CD4-positive, CD25-positive, alpha-beta regulatory T cell (primary cell): ENCODE measurements around the gene ZNF93. TPM values are rescaled to one million over a fixed set of nuclear protein-coding genes. Genes with fewer than 3 reads are reported as not detected.
"Not testable (repeated sequence)": the region's sequence is repeated elsewhere in the genome, so short reads cannot be mapped to it uniquely, and the experiment has no call there.

ENCODE experiments used
- ATAC-seq, 2 donors: fragments of 150-1000 bp; cut with Tn5 transposase; one replicate each; pipeline ENCODE4 v1.10.0; 2021; ENCODE audit warnings: low read depth in 2 of 2, moderate number of reproducible peaks in 2 of 2, moderate library complexity in 1 of 2
- DNase-seq, 3 donors: peaks; one replicate each; pipeline versions ENCODE4 v3.0.0 to v3.0.0-alpha.2; 2012 to 2022; ENCODE audit warnings: mixed read lengths in 1 of 3
- H3K27ac ChIP-seq: one replicate; pipeline ENCODE4 v1.7.0; 2013; ENCODE audit warnings: mild to moderate bottlenecking, low read length; ENCODE audit not compliant: insufficient read depth, poor library complexity, severe bottlenecking
- H3K27me3 ChIP-seq: one replicate; pipeline ENCODE4 v1.7.0; 2013; ENCODE audit warnings: low read length; ENCODE audit not compliant: control insufficient read depth, insufficient read depth
- H3K36me3 ChIP-seq: one replicate; pipeline ENCODE4 v1.7.0; 2013; ENCODE audit warnings: mild to moderate bottlenecking, low read length, moderate library complexity; ENCODE audit not compliant: control insufficient read depth, insufficient read depth
- H3K4me1 ChIP-seq: 2 replicates; pipeline ENCODE4 v1.7.0; 2013; ENCODE audit warnings: mild to moderate bottlenecking, low read length; ENCODE audit not compliant: insufficient read depth, control insufficient read depth, poor library complexity, severe bottlenecking
- H3K4me3 ChIP-seq: one replicate; pipeline ENCODE4 v1.7.0; 2013; ENCODE audit warnings: low read depth, mild to moderate bottlenecking, low read length, moderate library complexity
- H3K9me3 ChIP-seq, 2 experiments: 1 replicate in 1 of 2; 2 replicates in 1 of 2; pipeline ENCODE4 v1.7.0; 2013; ENCODE audit warnings: low read length in 2 of 2, mild to moderate bottlenecking in 1 of 2, moderate library complexity in 1 of 2; ENCODE audit not compliant: control insufficient read depth in 2 of 2
- H3K27ac Mint-ChIP-seq, 3 donors: one replicate each; pipeline ENCODE4 v1.8.0; 2020 to 2022; ENCODE audit warnings: mild to moderate bottlenecking in 3 of 3, mixed read lengths in 3 of 3, moderate library complexity in 2 of 3
- H3K27me3 Mint-ChIP-seq: one replicate; pipeline ENCODE4 v1.8.0; 2022; ENCODE audit warnings: mild to moderate bottlenecking, mixed read lengths
- H3K36me3 Mint-ChIP-seq: one replicate; pipeline ENCODE4 v1.8.0; 2020; ENCODE audit warnings: mixed read lengths
- H3K4me1 Mint-ChIP-seq, 4 donors: one replicate each; pipeline ENCODE4 v1.8.0; 2020 to 2022; ENCODE audit warnings: mixed read lengths in 4 of 4, mild to moderate bottlenecking in 1 of 4
- H3K4me3 Mint-ChIP-seq, 4 donors: one replicate each; pipeline ENCODE4 v1.8.0; 2020 to 2022; ENCODE audit warnings: mild to moderate bottlenecking in 4 of 4, mixed read lengths in 4 of 4, moderate library complexity in 3 of 4
- H3K9me3 Mint-ChIP-seq, 7 donors: one replicate each; pipeline ENCODE4 v1.8.0; 2020 to 2022; ENCODE audit warnings: mixed read lengths in 7 of 7, mild to moderate bottlenecking in 3 of 7, moderate library complexity in 2 of 7
- polyA plus RNA-seq, 4 donors: library from polyadenylated mRNA; unstranded; fragments of 300-500 nt; fragmentation: Illumina TruSeq; gene quantifications; one replicate each; pipeline ENCODE4 v1.2.3, GENCODE V29; 2021
- total RNA-seq: library from RNA; stranded (reverse); gene quantifications from one replicate; pipeline ENCODE4 v1.2.3, GENCODE V29; 2022

The ZNF93 gene
- total and polyA plus RNA-seq, 5 donors from 2014 or later: 5.6 to 14.6 (median 10.2) TPM

DNA sequence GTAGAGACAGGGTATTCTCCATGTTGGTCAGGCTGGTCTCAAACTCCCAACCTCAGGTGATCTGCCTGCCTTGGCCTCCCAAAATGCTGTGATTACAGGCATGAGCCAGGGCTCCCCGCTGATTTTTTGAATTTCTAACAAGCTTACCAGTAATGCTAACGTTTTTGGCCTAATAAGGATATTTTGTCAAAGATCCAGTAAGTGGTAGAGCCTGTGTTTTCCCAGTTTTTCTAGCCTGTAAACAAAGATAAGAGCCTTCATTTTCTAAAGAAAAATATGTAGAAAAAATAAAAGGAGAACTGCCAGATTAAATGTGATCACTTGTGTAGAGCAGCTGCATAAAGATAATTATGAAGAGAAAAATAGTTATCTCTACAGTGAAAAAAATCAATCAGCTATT, 37.7 kb downstream of the ZNF93 start:
- Mint-ChIP-seq H3K9me3 (peaks cover 1 to 54% (median 21%) of the 10 kb centered on the region in 7 donors), H3K27ac (no peak overlapping the region), H3K27me3 (no peaks in the 10 kb centered on the region), H3K4me3 (no peak overlapping the region), H3K36me3 (peaks cover 7% of the 10 kb centered on the region), H3K4me1 (no peaks in the 10 kb centered on the region)
- DNase-seq: no peak
- H3K27me3 ChIP-seq: no peaks in the 10 kb centered on the region
- H3K9me3 ChIP-seq: peaks cover 68 to 74% of the 10 kb centered on the region in 2 experiments
- H3K36me3 ChIP-seq: peaks cover 4% of the 10 kb centered on the region
- no peak overlapping the region for H3K27ac ChIP-seq
- no peaks in the 10 kb centered on the region for H3K4me1 ChIP-seq
- H3K4me3 ChIP-seq: no peak overlapping the region
- ATAC-seq: no peak

DNA sequence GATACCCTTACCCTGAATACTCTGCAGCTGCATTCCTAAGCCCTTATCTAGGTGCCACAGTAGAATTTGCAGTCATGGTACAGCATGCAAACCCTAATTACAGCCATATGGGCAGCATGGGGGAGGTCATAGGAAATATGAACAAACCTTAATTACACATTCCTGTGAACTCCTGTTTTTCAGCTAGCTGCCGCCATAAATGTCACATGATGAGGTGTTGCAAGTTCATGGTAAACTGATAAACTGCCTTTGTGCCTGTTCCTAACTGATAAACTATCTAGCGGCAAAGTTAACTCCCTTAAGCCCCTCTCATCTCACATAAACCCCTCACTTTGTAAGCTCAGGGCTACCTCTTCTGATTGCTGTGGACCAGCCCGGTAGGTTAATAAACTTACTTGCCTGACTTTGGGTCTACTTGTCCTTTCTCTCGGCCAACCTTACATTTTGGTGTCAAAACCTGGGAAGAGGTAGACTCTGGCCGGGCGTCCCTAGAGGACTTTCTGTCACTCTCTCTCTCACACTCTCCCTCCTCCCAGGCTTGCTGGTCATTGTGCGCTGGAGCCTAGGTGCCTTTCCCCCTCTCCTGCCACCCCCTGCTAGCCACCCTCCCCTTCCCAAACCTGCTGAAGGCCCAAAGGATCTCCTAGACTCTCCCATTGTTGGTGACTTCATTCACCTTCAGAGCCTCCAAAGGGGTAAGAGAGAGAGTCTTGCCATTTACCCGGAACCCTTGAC, 43.3 kb downstream of the ZNF93 start:
- H3K9me3 ChIP-seq: peaks cover 35 to 41% of the 10 kb centered on the region in 2 experiments
- H3K36me3 ChIP-seq: no peaks in the 10 kb centered on the region
- H3K27ac ChIP-seq: no peak overlapping the region
- H3K27me3 ChIP-seq: no peaks in the 10 kb centered on the region
- H3K4me1 ChIP-seq: no peaks in the 10 kb centered on the region
- DNase-seq (no peak), ATAC-seq (no peak)
- H3K27me3 Mint-ChIP-seq: no peaks in the 10 kb centered on the region
- peaks cover 0 to 31% (median 9%) of the 10 kb centered on the region in 7 donors for H3K9me3 Mint-ChIP-seq
- no peaks in the 10 kb centered on the region for H3K4me1 Mint-ChIP-seq
- H3K36me3 Mint-ChIP-seq: peaks cover 3% of the 10 kb centered on the region
- no peak overlapping the region for H3K4me3 Mint-ChIP-seq
- no peak overlapping the region for H3K4me3 ChIP-seq
- no peak overlapping the region for H3K27ac Mint-ChIP-seq

- no peak for ATAC-seq
- Mint-ChIP-seq H3K4me3 (no peak overlapping the region), H3K27me3 (no peaks in the 10 kb centered on the region), H3K4me1 (no peaks in the 10 kb centered on the region), H3K9me3 (peaks cover 0 to 28% (median 7%) of the 10 kb centered on the region in 7 donors), H3K27ac (no peak overlapping the region), H3K36me3 (peaks cover 3% of the 10 kb centered on the region)
- H3K36me3 ChIP-seq: no peaks in the 10 kb centered on the region
- H3K27me3 ChIP-seq: no peaks in the 10 kb centered on the region
- no peak for DNase-seq
- H3K27ac ChIP-seq: no peak overlapping the region
- H3K4me1 ChIP-seq: no peaks in the 10 kb centered on the region
- no peak overlapping the region for H3K4me3 ChIP-seq
- H3K9me3 ChIP-seq: peaks cover 32 to 40% of the 10 kb centered on the region in 2 experiments
Measured at GRCh38 chr19:19944583-19944880, 43.8 kb downstream of the ZNF93 start.

- peaks cover 20 to 29% of the 10 kb centered on the region in 2 experiments for H3K9me3 ChIP-seq
- H3K4me3 ChIP-seq: no peak overlapping the region
- H3K27me3 ChIP-seq: no peaks in the 10 kb centered on the region
- Mint-ChIP-seq H3K27me3 (no peaks in the 10 kb centered on the region), H3K36me3 (peaks cover 3% of the 10 kb centered on the region), H3K9me3 (peaks cover 0 to 17% (median 7%) of the 10 kb centered on the region in 7 donors), H3K4me1 (no peaks in the 10 kb centered on the region), H3K4me3 (no peak overlapping the region), H3K27ac (no peak overlapping the region)
- no peak for DNase-seq
- H3K36me3 ChIP-seq: no peaks in the 10 kb centered on the region
- ATAC-seq: no peak
- no peaks in the 10 kb centered on the region for H3K4me1 ChIP-seq
- no peak overlapping the region for H3K27ac ChIP-seq
Measured at GRCh38 chr19:19946226-19946625, 45.5 kb downstream of the ZNF93 start.

DNA sequence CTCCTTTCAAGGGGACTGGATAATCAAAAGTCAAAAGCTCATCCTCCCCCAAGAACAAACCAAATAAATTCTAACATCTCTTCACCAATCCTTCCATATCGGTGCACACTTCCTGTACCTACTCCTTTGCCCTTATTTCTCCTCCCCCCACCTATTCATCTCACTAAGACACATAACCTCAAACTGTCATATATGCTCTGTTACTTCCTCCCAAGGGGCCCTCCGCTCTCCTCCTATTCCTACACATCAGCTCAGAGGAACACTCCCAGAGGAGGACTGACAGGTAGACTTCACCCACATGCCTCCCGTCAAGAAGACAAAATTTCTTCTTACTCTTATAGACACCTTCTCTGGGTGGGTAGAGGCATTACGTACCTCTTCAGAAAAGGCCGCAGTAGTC, 48.1 kb downstream of the ZNF93 start:
- DNase-seq (no peak), ATAC-seq (no peak)
- Histone ChIP-seq H3K4me1 (no peaks in the 10 kb centered on the region), H3K4me3 (no peak overlapping the region), H3K27ac (no peak overlapping the region), H3K36me3 (no peaks in the 10 kb centered on the region), H3K9me3 (peaks cover 8 to 21% of the 10 kb centered on the region in 2 experiments), H3K27me3 (no peaks in the 10 kb centered on the region)
- Mint-ChIP-seq H3K4me3 (no peak overlapping the region), H3K27ac (no peak overlapping the region), H3K36me3 (peaks cover 3% of the 10 kb centered on the region), H3K4me1 (no peaks in the 10 kb centered on the region), H3K9me3 (peaks cover 0 to 7% (median 4%) of the 10 kb centered on the region in 7 donors), H3K27me3 (no peaks in the 10 kb centered on the region)

GRCh38 chr19:19955208-19955607, 54.5 kb downstream of the ZNF93 start:
- Mint-ChIP-seq H3K9me3 (no peaks in the 10 kb centered on the region), H3K27ac (peak overlapping the region in 1 of 3 donors; percentile 67), H3K27me3 (no peaks in the 10 kb centered on the region), H3K4me3 (no peak overlapping the region), H3K4me1 (peaks cover 0 to 8% (median 3%) of the 10 kb centered on the region in 4 donors), H3K36me3 (no peaks in the 10 kb centered on the region)
- ATAC-seq (no peak), DNase-seq (no peak)
- no peaks in the 10 kb centered on the region for H3K36me3 ChIP-seq
- no peaks in the 10 kb centered on the region for H3K9me3 ChIP-seq
- no peak overlapping the region for H3K27ac ChIP-seq
- no peaks in the 10 kb centered on the region for H3K4me1 ChIP-seq
- no peak overlapping the region for H3K4me3 ChIP-seq
- H3K27me3 ChIP-seq: no peaks in the 10 kb centered on the region

GRCh38 chr19:19956434-19957075, 55.8 kb downstream of the ZNF93 start:
- DNase-seq (no peak), ATAC-seq (no peak)
- H3K4me1 ChIP-seq: no peaks in the 10 kb centered on the region
- no peaks in the 10 kb centered on the region for H3K27me3 Mint-ChIP-seq
- no peaks in the 10 kb centered on the region for H3K36me3 ChIP-seq
- H3K9me3 ChIP-seq: no peaks in the 10 kb centered on the region
- no peak overlapping the region for H3K27ac ChIP-seq
- no peaks in the 10 kb centered on the region for H3K36me3 Mint-ChIP-seq
- H3K4me3 ChIP-seq: no peak overlapping the region
- no peaks in the 10 kb centered on the region for H3K9me3 Mint-ChIP-seq
- H3K4me1 Mint-ChIP-seq: peaks cover 0 to 8% (median 3%) of the 10 kb centered on the region in 4 donors
- no peaks in the 10 kb centered on the region for H3K27me3 ChIP-seq
- no peak overlapping the region for H3K4me3 Mint-ChIP-seq
- H3K27ac Mint-ChIP-seq: no peak overlapping the region

- H3K27me3 Mint-ChIP-seq, ATAC-seq, H3K27ac Mint-ChIP-seq: not testable (repeated sequence)
Measured at GRCh38 chr19:19957766-19958165, 57.0 kb downstream of the ZNF93 start.

More at GRCh38 chr19:19957766-19958165, 57.0 kb downstream of the ZNF93 start:
- H3K4me3 Mint-ChIP-seq, H3K27me3 ChIP-seq, H3K4me1 Mint-ChIP-seq, H3K36me3 Mint-ChIP-seq, H3K9me3 ChIP-seq, DNase-seq, H3K36me3 ChIP-seq, H3K4me1 ChIP-seq, H3K27ac ChIP-seq, H3K4me3 ChIP-seq, H3K9me3 Mint-ChIP-seq: not testable (repeated sequence)
